HepG2 (cell line): Measurements from ENCODE around the gene CYP11A1. TPM values are rescaled to one million over a fixed set of nuclear protein-coding genes. Genes with fewer than 3 reads are reported as not detected.
A peak's percentile ranks its signal among the peaks of the same experiment; 100 is the strongest.

Source experiments
- ATF6 ChIP-seq: sonication (generic); formaldehyde crosslinking; conservative IDR thresholded peaks from 2 replicates; pipeline ENCODE4 v1.4.0; 2020; ENCODE audit warnings: missing genetic modification reagents
- ATF7-NPFF ChIP-seq: sonication (generic); formaldehyde crosslinking; IDR thresholded peaks from 2 replicates; pipeline ENCODE4 v1.8.1; 2023; ENCODE audit warnings: mild to moderate bottlenecking, low read depth, missing genetic modification reagents, moderate library complexity
- CAMTA2 ChIP-seq: sonication (generic); formaldehyde crosslinking; IDR thresholded peaks from 2 replicates; pipeline ENCODE4 v1.4.0; 2020; ENCODE audit warnings: mild to moderate bottlenecking, missing genetic modification reagents, borderline replicate concordance
- CEBPZ ChIP-seq: IDR thresholded peaks from 2 replicates; pipeline ENCODE4 v1.6.1; 2012; ENCODE audit warnings: low read length, improper control_type of control experiment
- DPF2 ChIP-seq: sonication (generic); formaldehyde crosslinking; IDR thresholded peaks from 2 replicates; pipeline ENCODE4 v1.4.0; 2020; ENCODE audit warnings: mild to moderate bottlenecking, low read depth, missing genetic modification reagents, borderline replicate concordance
- DZIP1 ChIP-seq: sonication (generic); formaldehyde crosslinking; IDR thresholded peaks from 2 replicates; pipeline ENCODE4 v1.5.0; 2020; ENCODE audit warnings: mild to moderate bottlenecking, missing genetic modification reagents
- EED ChIP-seq: sonication (generic); formaldehyde crosslinking; IDR thresholded peaks from 2 replicates; pipeline ENCODE4 v1.5.0; 2020; ENCODE audit warnings: mild to moderate bottlenecking, missing genetic modification reagents
- KDM4B ChIP-seq: sonication (generic); formaldehyde crosslinking; IDR thresholded peaks from 2 replicates; pipeline ENCODE4 v1.4.0; 2020; ENCODE audit warnings: missing genetic modification reagents
- XBP1 ChIP-seq: sonication (generic); formaldehyde crosslinking; IDR thresholded peaks from 2 replicates; pipeline ENCODE4 v1.5.0; 2020; ENCODE audit warnings: missing genetic modification reagents
- ZBTB10 ChIP-seq: sonication (generic); formaldehyde crosslinking; IDR thresholded peaks from 2 replicates; pipeline ENCODE4 v1.4.0; 2020; ENCODE audit warnings: missing genetic modification reagents, borderline replicate concordance
- ZNF33A ChIP-seq: sonication (generic); formaldehyde crosslinking; IDR thresholded peaks from 2 replicates; pipeline ENCODE4 v1.5.1; 2020; ENCODE audit warnings: missing genetic modification reagents, mild to moderate bottlenecking, moderate library complexity, borderline replicate concordance
- ZNF362 ChIP-seq: sonication (generic); formaldehyde crosslinking; IDR thresholded peaks from 2 replicates; pipeline ENCODE4 v1.4.0; 2020; ENCODE audit warnings: missing genetic modification reagents, mild to moderate bottlenecking, borderline replicate concordance
- ZNF546 ChIP-seq: sonication (generic); formaldehyde crosslinking; conservative IDR thresholded peaks from 2 replicates; pipeline ENCODE4 v1.8.1; 2023; ENCODE audit warnings: mild to moderate bottlenecking, missing genetic modification reagents
- ZNF616 ChIP-seq: sonication (generic); formaldehyde crosslinking; IDR thresholded peaks from 2 replicates; pipeline ENCODE4 v1.5.0; 2020; ENCODE audit warnings: low read depth, mild to moderate bottlenecking, missing genetic modification reagents
- polyA plus RNA-seq, 8 experiments: library from polyadenylated mRNA; depleted of rRNA in 3 of 8; stranded (reverse) in 7 of 8; unstranded in 1 of 8; fragments of >200 nt; fragmentation: Illumina TruSeq in 4 of 8; extraction: Trizol in 4 of 8; gene quantifications; 2 replicates each; pipeline versions ENCODE4 v1.2.1 to v1.2.3, GENCODE V29; 2011 to 2016; ENCODE audit warnings: low read depth in 4 of 8, missing spikeins in 1 of 8, mixed read lengths in 1 of 8; ENCODE audit not compliant: insufficient read depth in 1 of 8
- total RNA-seq, 5 experiments: library from RNA; depleted of rRNA; stranded (reverse); fragments of >200 nt; fragmentation: Illumina TruSeq; extraction: Trizol; gene quantifications; 2 replicates each; pipeline ENCODE4 v1.2.3, GENCODE V29; 2016; ENCODE audit warnings: low read depth in 1 of 5

The CYP11A1 gene
- total and polyA plus RNA-seq, 2 of the 13 experiments (the other 11 are each of a cell fraction or from before 2014, with no cell fraction given) = 0.66 to 0.92 TPM

GRCh38 chr15:74291101-74292071 is 76.1 kb downstream of the CYP11A1 start (continued):
- TF ChIP-seq DZIP1 (CRISPR knock-in tag) (no peak), DPF2 (no peak), ATF7-NPFF (CRISPR knock-in tag) (peak; percentile 79; the same call in 1 of the 2 replicates), ZNF362 (CRISPR knock-in tag) (no peak), CAMTA2 (CRISPR knock-in tag) (peak; percentile 70; the same call in 1 of the 2 replicates), ZNF616 (CRISPR knock-in tag) (no peak), ZNF546 (CRISPR knock-in tag) (peak; percentile 79; the same call in 1 of the 2 replicates), CEBPZ (no peak), ZNF33A (CRISPR knock-in tag) (no peak), ZBTB10 (CRISPR knock-in tag) (peak; percentile 70; the same call in 1 of the 2 replicates), KDM4B (CRISPR knock-in tag) (peak; percentile 88), EED (CRISPR knock-in tag) (no peak; the same call in 1 of the 2 replicates), ATF6 (peak; percentile 96; the same call in 1 of the 2 replicates), XBP1 (0 out of 2 replicates have a peak, but pooled peaks have one; percentile 75)
